HG03039 (cell line): ENCODE measurements around the gene NKX6-1.
A peak's percentile ranks its signal among the peaks of the same experiment; 100 is the strongest.

Experiments
- ATAC-seq: cut with Tn5 transposase; IDR thresholded peaks from one replicate; pipeline ENCODE4 v1.9.1; 2021; ENCODE audit warnings: mild to moderate bottlenecking, moderate library complexity; ENCODE audit not compliant: unreplicated experiment

The NKX6-1 gene

GRCh38 chr4:84498935-84499623, at the start of gene NKX6-1:
NKX6-1 (minus strand) TSS chr4:84499292; CDS start chr4:84498228, 1,064 bp downstream.
- ATAC-seq, result no peak

DNA sequence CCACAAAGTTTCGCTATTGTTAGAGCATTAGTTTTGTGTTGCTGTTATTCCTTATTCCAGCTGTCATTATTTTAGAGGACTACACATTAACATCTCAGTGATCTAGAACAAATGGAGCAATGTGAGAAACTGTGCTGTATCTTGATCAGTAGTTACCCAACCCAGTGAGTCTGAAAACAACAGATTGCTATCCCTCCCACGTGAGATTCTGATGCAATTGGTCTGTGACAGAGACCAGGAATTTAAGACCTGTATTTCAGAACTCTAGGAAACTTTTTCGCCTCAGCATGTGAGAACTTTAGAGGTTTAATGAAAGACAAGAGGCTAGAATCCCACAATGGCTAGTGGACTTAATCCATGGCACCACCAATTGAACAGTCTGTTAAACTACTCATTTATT, 48.1 kb upstream of the NKX6-1 start:
- ATAC-seq, result no peak

DNA sequence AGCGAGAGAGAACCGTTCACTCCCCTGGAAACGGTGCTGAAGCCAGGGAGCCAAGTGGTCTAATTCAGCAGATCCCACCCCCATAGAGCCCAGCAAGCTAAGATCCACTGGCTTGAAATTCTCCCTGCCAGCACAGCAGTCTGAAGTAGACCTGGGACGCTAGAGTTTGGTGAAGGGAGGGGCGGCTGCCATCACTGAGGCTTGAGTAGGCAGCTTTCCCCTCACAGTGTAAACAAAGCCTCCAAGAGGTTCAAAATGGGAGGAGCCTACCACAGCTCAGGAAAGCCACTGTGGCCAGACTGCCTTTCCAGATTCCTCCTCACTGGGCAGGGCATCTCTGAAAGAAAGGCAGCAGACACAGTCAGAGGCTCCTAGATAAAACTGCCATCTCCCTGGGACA, 46.0 kb upstream of the NKX6-1 start:
- ATAC-seq, result no peak

- ATAC-seq, result no peak
These were observed 36.8 kb upstream of the NKX6-1 start for GRCh38 chr4:84535901-84536300.

GRCh38 chr4:84531689-84532088, 32.6 kb upstream of the NKX6-1 start:
- no peak for ATAC-seq

- no peak for ATAC-seq
These were observed 31.8 kb upstream of the NKX6-1 start for GRCh38 chr4:84530871-84531270.

DNA sequence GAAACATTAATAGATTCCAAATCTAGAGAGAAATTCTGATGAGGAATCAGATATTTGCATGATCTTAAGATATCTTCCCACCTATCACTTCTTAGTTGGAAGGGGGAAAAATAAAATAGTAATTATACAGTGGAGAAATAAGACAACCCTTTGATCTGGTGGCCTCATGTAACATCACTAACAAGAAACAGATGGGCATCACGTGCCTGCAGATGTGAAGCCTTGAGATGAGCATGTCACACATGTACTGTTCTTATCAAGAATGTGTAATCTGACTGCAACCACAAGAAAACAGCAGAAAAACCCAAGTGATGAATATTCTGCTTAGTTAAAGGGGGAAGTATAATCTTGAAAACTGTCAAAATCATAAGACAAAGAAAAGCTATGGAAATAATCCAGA, 31.4 kb upstream of the NKX6-1 start:
- no peak for ATAC-seq

DNA sequence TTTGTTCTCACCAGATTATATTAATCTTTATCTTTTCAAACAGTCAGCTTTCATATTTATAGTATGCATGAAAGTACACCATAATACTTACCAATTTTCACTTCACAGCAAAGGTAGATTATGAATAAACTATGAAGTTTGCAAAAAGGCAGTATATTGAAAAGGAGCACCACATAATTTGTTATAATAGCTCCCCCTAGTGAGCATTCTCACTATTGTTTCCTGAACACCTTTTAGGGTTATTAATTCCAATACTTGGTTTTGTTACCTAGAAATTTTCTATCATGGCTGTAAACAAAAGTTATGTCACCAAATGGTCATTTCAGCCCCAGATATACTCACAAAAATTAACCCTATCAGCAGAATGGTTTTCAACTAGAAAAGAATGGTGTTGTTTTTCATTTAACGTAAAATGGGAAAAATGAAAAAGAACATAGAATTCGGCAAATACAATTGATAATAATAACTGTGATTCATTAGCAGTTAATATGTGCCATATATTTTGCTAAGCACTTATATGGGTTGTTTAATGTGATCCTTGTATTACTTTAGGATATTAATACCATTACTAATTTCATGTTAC, 30.2 kb upstream of the NKX6-1 start:
- peak; percentile 56 for ATAC-seq

GRCh38 chr4:84527391-84527790, 28.3 kb upstream of the NKX6-1 start:
- no peak for ATAC-seq

DNA sequence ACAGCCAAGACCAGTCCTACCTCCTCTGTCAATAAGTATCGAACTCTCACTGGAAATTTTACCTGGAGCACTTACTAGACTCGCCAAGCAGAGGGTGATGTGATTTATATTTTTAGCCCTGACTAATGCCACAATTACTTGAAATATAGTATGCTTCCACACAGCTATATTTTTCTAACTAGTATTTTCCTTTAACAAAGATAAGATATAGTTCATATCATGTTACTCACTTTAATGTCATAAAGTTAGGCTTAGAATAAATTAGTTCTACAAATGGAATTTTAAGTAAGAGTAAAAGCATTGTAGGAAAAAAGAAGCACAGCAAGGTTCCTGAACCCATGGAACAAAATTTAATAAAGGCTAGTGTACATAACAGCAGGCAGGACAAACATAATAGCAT, 16.0 kb upstream of the NKX6-1 start:
- no peak for ATAC-seq

DNA sequence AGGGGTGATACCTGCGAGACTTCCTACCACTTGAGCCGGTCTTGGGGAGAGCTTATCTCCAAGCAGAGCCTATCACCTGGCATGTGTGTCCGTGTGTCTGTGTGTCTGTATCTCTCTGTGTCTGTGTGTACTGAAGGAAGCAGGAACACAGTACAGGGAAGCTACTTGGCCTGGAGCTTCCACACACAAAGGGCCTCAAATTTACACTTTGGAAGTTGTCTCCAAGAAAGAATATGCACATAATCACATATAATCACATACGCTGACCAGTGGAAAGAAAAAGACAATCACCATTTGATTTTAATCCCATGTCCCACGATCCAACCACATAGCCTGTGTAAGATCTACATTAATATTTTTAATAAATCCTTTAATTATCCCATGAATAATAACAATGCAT, 13.2 kb upstream of the NKX6-1 start:
- no peak for ATAC-seq

DNA sequence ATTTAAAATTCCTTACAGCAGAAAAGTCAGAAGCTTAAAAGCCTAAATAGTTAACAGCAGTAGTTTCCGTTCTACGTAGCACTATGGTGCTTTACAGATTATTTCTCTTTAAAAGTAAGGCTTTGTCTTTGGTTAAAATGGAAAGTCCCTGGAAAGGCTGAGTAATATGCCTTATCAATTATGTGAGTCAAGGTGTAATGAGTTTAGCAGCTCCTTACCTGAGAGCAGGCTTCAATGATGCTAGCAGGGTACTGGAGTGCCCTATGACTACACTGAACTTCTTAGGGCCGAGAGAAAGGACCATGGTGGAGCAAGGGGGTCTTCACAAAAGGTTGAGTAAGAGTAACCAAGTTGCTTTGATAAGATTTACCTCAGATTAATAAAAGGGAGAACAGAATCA, 12.6 kb upstream of the NKX6-1 start:
- ATAC-seq, result no peak

DNA sequence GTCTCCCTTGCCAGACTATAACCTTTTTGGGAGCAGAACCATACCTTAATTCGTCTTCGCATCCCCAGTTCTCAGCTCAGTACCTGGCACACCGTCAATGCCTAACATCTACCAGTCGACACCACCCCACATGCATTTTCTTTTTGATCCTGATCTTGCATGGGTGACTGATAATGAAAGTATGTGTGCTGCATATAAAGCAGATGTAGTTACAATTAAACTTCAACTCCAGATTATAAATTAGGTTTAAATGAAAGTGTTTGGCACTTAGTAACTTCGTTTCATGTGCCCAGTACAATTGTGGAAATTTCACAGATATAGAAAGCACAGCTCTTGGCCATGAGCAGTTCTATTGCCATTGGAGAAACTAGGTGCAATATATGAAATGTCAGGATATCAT, 8.8 kb upstream of the NKX6-1 start:
- no peak for ATAC-seq

DNA sequence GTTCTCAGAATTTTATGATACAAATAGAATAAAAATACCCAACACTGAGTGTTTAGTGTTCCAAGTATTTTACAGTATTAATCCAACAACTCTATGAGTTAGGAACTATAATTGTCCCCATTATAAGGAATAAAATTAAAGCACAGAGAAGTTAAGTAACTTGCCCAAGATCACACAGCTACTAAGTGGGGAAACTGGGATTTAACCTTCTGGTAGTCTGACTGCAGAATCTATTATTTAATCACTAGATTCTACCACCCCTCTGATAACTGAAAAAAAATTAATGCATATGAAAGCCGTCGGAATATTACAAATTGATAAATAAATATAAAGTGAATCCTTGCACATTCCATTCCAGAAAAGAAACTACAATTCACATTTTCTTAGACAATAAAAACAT, 5.7 kb upstream of the NKX6-1 start:
- no peak for ATAC-seq

DNA sequence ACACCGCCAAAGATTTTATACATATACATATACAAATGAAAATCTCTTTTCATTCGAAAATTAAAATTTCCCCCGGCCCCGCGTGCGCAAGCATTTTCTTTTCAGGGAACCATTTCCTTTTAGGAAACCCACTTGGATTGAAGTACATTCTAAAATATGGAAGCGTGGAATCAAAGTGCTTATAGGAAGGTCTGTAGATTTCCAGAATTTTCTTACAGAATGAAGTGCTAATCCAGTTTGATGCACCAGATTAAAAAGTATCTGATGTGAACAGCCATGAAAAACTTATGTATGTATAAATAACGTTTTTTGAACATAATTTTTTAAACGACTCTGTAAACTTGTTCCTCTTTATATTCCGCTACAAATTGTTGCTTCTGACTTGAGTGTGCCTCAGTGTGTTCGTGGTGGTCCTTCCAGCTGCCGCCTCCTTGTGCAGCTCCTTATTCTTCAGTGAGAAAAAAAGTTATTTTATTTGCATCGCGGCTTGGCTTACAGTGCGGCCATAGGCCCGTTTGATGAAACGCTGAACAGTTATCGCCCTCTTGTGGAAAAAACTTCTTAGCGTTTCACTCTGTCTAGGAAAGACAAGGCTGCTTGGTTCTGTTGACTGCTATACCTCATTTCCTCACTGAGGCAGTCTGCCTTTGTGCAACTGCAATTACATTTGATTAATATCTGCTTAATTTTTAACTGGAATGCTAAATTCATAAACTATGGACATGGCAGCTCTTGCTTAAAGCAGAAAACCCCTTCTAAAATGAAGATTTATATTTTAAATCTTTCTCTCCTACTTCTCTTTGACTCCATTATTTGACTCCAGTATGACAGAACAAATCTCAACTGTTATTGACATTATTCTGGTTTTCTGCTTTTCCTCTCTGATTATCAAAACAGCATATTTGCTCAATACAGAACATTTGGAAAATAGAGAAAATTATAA, 4.7 kb upstream of the NKX6-1 start:
- peak; percentile 64 for ATAC-seq

GRCh38 chr4:84502955-84503373, 3.9 kb upstream of the NKX6-1 start:
- no peak for ATAC-seq

- no peak for ATAC-seq
These were observed 3.4 kb upstream of the NKX6-1 start for GRCh38 chr4:84502333-84502954.

- ATAC-seq, result no peak
These were observed 2.7 kb upstream of the NKX6-1 start for GRCh38 chr4:84501721-84502267.

DNA sequence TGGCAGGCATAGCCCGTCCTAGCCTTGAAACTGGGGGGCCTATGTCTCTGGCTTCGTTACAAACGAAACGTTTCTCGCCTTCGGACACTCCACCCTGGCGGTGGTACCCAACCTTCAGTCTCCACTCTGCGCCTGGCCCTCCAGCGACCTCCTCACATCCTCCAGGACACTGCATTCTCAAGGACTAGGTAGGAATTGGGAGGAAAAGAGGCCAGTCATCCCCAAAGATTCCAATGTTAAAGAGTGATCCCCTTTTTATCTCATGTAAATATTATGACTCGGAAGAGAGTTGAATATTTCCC, 2.1 kb upstream of the NKX6-1 start:
- ATAC-seq, result no peak

- no peak for ATAC-seq
These were observed 1.5 kb upstream of the NKX6-1 start for GRCh38 chr4:84500386-84501201.
